NCI-H345 treated with DMSO at 0.1 percent for 48 hours (cell line): ENCODE data around the gene GBF1.

ENCODE experiments used
- DNase-seq: peaks from one replicate; lab custom pipeline; 2025; ENCODE audit not compliant: unreplicated experiment; lab: John Stamatoyannopoulos, UW

Gene GBF1

DNA sequence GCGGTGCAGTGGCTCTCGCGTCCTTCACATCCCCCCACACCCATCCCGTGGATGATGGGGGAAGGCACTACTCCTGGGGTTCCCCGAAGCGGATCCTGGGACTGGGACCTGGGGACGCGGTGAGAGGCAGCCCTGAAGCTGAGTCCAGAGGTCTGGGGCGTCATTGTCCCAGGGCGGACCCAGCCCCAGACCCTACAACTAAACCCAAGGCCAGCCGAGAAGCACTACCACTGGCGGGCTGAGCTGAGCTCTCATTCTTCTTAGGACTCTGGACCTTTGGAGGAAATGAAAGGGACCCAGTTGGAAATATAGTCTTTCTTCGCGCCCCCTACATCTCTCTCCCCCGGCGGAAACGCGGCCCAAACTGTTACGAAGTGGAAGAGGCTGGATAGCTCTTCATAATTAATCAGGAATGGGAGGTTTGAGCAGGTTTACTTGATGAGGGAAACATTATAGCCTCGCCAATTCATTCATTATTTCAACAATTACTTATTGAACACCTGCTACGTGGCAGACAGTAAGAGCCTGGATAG is 174.9 kb downstream of the GBF1 start:
- no peak for DNase-seq

DNA sequence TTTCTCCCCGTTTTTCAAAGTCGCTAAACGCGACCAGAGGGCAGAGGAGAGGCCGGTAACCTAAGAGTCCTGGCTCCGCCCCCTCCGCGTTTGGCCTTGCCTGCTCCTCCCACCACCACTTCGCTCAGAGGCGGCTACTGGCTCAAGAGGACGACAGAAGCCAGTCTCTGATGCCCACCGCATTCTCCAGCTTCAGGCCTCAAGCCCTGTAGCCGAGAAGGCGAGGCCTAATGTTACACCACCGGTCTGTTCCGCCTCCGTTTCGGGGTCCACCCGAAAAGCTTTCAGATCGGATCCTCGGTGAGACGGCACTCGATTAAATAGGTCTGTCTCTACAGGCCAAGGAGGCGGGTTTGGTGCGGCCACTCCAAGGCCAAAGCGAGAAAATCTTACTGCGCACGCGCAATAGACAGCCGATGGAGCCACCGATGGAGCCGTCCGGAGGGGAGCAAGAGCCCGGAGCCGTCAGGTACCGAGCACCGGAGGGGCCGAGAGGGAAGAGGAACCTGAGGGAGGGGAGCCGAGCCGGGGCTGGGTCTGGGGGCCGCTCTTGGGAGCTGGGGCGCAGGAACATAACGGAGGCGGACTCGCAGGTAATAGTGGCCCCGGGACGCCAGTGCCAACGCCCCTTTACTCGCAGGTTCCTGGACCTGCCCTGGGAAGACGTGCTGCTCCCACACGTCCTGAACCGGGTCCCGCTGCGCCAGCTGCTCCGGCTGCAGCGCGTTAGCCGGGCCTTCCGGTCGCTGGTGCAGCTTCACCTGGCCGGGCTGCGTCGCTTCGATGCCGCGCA is 175.6 kb downstream of the GBF1 start, which contains the start of gene FBXL15:
TSS of gene FBXL15 (plus strand) at position 123 of the 793 bp plus-strand sequence. CDS start at position 417, 294 bp downstream.
- DNase-seq: peak; percentile 83

DNA sequence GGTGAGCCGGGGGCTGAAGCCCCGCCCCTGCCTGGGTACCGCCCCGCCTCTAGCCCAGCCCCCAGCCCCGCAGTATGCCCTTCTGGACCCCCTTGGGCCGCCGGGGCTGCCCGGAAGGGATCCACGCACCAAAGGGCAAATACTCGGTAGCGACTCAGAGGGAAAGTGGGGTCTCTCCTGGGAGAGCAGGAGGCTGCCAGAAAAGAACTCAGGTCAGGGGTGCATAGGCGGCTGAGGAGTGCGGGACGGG is 176.1 kb downstream of the GBF1 start:
- DNase-seq: no peak

GRCh38 chr10:102421757-102422512 is 176.6 kb downstream of the GBF1 start:
- DNase-seq: no peak

DNA sequence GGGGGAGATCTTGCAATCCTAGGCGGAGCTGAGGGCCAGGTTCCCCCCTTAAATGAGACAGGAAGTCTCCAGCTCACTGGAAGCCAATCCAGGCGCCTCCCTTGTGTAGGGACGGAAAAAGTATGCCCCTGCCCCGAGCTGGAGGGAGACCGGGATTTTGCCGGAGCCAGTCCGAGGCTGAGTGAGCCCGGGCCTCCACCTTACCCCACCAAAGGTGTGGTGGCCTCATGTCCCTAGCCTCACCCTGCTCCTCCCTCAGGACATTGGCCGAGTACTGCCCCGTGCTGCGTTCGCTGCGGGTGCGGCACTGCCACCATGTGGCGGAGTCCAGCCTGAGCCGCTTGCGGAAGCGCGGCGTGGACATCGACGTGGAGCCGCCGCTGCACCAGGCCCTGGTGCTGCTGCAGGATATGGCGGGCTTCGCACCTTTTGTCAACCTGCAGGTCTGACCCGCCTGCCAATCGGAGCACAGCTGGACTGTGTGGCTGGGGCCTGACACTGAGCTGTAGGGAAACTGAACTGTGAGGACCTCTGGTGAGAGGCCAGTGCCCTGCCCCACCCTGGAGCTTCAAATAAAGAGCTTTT is 177.3 kb downstream of the GBF1 start:
- DNase-seq: no peak

DNA sequence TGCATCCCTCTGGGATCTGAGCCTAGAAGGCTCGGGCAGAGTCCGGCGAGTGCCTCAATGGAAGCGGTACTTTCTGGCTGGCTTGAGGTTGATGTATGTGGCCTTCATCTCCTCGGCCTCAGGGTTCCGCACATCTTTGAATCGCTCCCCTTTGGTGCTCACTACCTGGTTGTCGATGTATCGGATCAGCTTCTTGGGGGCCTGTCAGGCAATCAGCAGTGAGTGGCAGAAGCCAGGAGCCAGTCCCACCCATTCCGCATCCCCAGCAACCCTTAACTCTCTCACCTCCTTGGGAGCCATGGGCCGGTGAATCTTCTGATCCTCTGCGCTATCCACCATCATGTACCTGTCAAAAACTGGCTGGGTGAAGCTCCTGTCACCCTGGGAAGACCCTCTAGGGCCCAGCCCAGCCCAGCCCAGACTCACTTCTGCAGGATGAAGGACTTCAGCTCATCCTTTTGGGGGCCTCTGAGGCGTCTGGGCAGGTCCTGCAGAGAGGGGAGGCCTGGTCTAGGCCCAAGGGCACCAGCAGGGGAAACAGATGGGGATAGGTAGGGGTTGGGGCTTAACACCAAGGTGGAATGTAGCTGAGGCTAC is 178.1 kb downstream of the GBF1 start:
- no peak for DNase-seq

DNA sequence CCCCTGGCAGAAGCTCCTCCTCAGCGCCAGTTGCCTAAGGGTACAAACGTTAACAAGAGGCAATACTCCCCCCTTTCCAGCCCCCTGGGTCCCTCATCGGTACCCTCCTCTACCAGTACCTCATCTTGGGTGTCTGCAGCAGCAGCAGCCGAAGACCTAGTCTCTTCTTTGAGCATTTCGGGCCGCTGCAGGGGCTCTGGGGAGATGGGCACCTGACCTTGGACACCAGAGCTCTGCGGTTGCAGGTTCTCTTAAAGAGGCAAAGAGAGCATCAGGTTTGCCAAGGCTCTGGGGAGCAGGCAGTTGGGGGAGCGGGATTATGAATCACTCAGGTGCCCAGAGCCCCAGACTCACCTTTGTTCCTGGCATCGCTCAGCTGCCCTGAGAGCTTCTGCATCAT is 178.8 kb downstream of the GBF1 start:
- DNase-seq: no peak

GRCh38 chr10:102424916-102425315 is 179.6 kb downstream of the GBF1 start:
- DNase-seq: no peak

DNA sequence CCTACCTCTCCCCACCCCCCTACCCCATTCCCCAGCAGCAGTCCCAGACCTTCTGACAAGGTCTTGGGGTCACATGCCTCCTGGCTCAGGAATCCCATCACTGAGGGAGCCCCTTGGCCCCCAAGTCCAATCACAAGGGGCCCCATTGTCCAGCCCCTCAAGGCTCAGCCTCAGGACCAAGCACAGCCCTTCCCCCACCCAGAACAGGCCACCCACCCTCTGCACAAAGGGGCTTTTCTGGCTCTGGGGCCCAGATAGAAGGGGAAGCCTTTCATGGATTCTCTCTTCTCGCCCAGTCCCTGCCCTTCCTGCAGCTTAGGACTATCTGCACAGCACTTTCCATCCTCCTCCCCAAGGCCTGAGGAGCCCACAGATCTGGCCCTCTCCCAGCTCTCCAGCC is 180.1 kb downstream of the GBF1 start:
- no peak for DNase-seq

DNA sequence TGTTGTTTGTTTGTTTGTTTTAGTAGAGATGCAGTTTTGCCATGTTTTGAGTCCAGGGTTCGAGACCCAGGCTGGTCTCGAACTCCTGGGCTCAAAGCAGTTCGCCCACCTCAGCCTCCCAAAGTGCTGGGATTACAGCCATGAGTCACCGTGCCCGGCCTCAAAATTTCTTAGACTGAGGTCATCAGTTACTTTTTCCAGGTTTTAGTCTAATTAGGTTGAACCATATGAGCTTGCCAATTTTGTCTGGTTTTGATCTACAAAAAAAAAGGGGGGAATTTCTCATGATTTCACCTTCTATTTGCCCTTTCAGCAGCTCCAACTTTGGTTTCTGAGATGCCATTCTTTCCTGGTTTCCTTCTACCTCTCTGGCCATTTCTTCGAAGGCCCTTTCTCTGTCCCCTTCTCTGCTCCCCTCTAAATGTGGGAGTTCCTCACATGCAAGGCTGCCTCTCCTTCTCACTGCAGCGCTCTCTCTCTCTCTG is 181.5 kb downstream of the GBF1 start:
- no peak for DNase-seq

DNA sequence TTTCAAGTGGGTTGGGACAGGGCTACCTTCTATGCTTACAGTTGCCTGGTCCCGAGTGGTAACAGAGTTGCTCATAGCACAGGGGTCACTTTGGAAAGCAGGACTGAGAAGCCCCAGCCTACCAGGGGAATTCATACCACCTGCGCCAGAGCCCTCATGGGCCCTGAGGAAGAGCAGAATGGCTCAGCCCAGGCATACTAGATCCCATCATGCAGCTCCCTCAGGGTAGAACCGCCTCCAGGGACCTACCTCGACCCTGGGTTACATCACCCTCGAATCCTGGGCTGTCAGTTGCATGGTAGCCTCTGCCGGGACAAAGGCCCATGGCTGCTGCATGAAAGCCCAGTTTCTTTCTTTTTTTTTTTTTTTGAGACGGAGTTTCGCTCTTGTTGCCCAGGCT is 184.1 kb downstream of the GBF1 start:
- DNase-seq: no peak

DNA sequence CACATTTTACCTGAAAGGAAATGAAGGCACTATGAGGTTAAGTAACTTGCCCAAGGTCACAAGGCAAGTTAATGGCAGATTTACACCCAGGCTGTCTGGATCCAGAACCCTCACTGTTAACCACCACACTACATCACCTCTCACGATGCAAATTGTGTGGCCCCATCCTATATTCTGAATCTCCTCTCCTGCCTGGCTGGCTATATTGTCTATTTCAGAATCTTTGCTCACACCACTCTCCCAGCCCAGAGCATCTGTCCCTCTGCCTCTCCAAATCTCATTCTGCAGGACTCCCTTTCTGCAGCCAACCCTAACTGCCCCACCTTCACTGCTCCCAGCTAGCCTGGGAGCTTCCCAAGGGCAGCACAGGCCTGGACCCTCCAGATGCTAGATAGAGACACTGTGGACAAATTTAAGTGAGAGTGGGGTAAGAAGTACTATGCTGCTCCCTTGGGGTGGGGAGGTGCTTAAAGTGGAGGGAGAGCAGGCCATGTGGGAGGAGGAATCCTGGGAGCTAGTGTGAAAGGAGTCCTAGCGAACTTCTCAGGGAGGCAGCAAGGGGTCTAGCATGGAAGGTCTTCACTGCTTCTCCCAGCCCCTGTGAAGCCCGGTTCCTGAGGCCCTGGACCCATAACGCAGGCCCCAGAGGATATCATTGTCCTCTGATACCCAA is 186.3 kb downstream of the GBF1 start:
- no peak for DNase-seq
